HepG2 (cell line): ENCODE results near the gene SRP9. TPM values are rescaled to one million over a fixed set of nuclear protein-coding genes. Genes with fewer than 3 reads are reported as not detected.

Source experiments
- CEBPB ChIP-seq: IDR thresholded peaks from 2 replicates; pipeline ENCODE4 v1.6.1; 2011; ENCODE audit warnings: low read depth, low read length, improper control_type of control experiment, borderline replicate concordance
- EED ChIP-seq: sonication (generic); formaldehyde crosslinking; IDR thresholded peaks from 2 replicates; pipeline ENCODE4 v1.5.0; 2020; ENCODE audit warnings: mild to moderate bottlenecking, missing genetic modification reagents
- HNRNPUL1 ChIP-seq: fragments of 200-400 bp; formaldehyde crosslinking; IDR thresholded peaks from 2 replicates; pipeline ENCODE4 v1.6.1; 2017; ENCODE audit warnings: low read depth, mild to moderate bottlenecking, low read length, moderate library complexity
- HOXA3 ChIP-seq: sonication (generic); formaldehyde crosslinking; IDR thresholded peaks from 2 replicates; pipeline ENCODE4 v1.5.0; 2020; ENCODE audit warnings: missing genetic modification reagents
- KMT2A ChIP-seq: sonication (generic); formaldehyde crosslinking; IDR thresholded peaks from 2 replicates; pipeline ENCODE4 v1.4.0; 2020; ENCODE audit warnings: missing genetic modification reagents
- MED8 ChIP-seq: sonication (generic); formaldehyde crosslinking; IDR thresholded peaks from 2 replicates; pipeline ENCODE4 v1.8.1; 2023; ENCODE audit warnings: mild to moderate bottlenecking, missing genetic modification reagents; ENCODE audit not compliant: insufficient replicate concordance
- PAWR ChIP-seq: sonication (generic); formaldehyde crosslinking; IDR thresholded peaks from 2 replicates; pipeline ENCODE4 v1.4.0; 2020; ENCODE audit warnings: missing genetic modification reagents, mild to moderate bottlenecking, borderline replicate concordance
- PITX1 ChIP-seq: sonication (generic); formaldehyde crosslinking; IDR thresholded peaks from 2 replicates; pipeline ENCODE4 v1.5.1; 2020; ENCODE audit warnings: mild to moderate bottlenecking, missing genetic modification reagents
- RAD21 ChIP-seq: fragments of 450-650 bp; formaldehyde crosslinking; IDR thresholded peaks from 2 replicates; pipeline ENCODE4 v1.5.0; 2020; ENCODE audit warnings: mild to moderate bottlenecking
- RORA ChIP-seq: sonication (generic); formaldehyde crosslinking; IDR thresholded peaks from 2 replicates; pipeline ENCODE4 v1.5.0; 2020; ENCODE audit warnings: mild to moderate bottlenecking, missing genetic modification reagents, moderate library complexity
- SKI ChIP-seq: fragments of 450-650 bp; IDR thresholded peaks from one replicate; pipeline ENCODE4 v1.6.1; 2018; ENCODE audit warnings: mild to moderate bottlenecking; ENCODE audit not compliant: partially characterized antibody
- SMARCE1 ChIP-seq: fragments of 450-650 bp; IDR thresholded peaks from 2 replicates; pipeline ENCODE4 v1.6.1; 2017; ENCODE audit warnings: borderline replicate concordance
- TCF12 ChIP-seq, 2 experiments: fragments of 450-650 bp in 1 of 2; sonication (generic) in 1 of 2; formaldehyde crosslinking in 1 of 2; IDR thresholded peaks; 2 replicates each; pipeline versions ENCODE4 v1.6.1 to v1.8.0; 2017 to 2022; ENCODE audit warnings: antibody characterized with exemption in 1 of 2, mild to moderate bottlenecking in 1 of 2, missing genetic modification reagents in 1 of 2, moderate library complexity in 1 of 2
- TCF7 ChIP-seq: sonication (generic); IDR thresholded peaks from 2 replicates; pipeline ENCODE4 v1.6.1; 2016; ENCODE audit warnings: antibody characterized with exemption, low read depth
- TCF7L2 ChIP-seq: IDR thresholded peaks from 2 replicates; pipeline ENCODE4 v1.6.1; 2011; ENCODE audit warnings: mild to moderate bottlenecking, low read depth, low read length, moderate library complexity
- YEATS4 ChIP-seq: sonication (generic); formaldehyde crosslinking; IDR thresholded peaks from 2 replicates; pipeline ENCODE4 v1.4.0; 2020; ENCODE audit warnings: missing genetic modification reagents, borderline replicate concordance
- ZNF331 ChIP-seq: sonication (generic); formaldehyde crosslinking; IDR thresholded peaks from 2 replicates; pipeline ENCODE4 v1.4.0; 2020; ENCODE audit warnings: missing genetic modification reagents
- ZNF678 ChIP-seq: sonication (generic); formaldehyde crosslinking; IDR thresholded peaks from 2 replicates; pipeline ENCODE4 v1.4.0; 2020; ENCODE audit warnings: mild to moderate bottlenecking, missing genetic modification reagents
- ZNF776 ChIP-seq: sonication (generic); formaldehyde crosslinking; IDR thresholded peaks from 2 replicates; pipeline ENCODE4 v1.4.0; 2020; ENCODE audit warnings: mild to moderate bottlenecking, missing genetic modification reagents
- polyA plus RNA-seq, 8 experiments: library from polyadenylated mRNA; depleted of rRNA in 3 of 8; stranded (reverse) in 7 of 8; unstranded in 1 of 8; fragments of >200 nt; fragmentation: Illumina TruSeq in 4 of 8; extraction: Trizol in 4 of 8; gene quantifications; 2 replicates each; pipeline versions ENCODE4 v1.2.1 to v1.2.3, GENCODE V29; 2011 to 2016; ENCODE audit warnings: low read depth in 4 of 8, missing spikeins in 1 of 8, mixed read lengths in 1 of 8; ENCODE audit not compliant: insufficient read depth in 1 of 8
- total RNA-seq, 5 experiments: library from RNA; depleted of rRNA; stranded (reverse); fragments of >200 nt; fragmentation: Illumina TruSeq; extraction: Trizol; gene quantifications; 2 replicates each; pipeline ENCODE4 v1.2.3, GENCODE V29; 2016; ENCODE audit warnings: low read depth in 1 of 5
- TF ChIP-seq, protein P1 (sequence below): sonication (generic); formaldehyde crosslinking; IDR thresholded peaks from 2 replicates; pipeline ENCODE4 v1.8.0; 2022; ENCODE audit warnings: mild to moderate bottlenecking, missing genetic modification reagents
- TF ChIP-seq, protein P2 (sequence below): sonication (generic); formaldehyde crosslinking; IDR thresholded peaks from 2 replicates; pipeline ENCODE4 v1.4.0; 2020; ENCODE audit warnings: missing genetic modification reagents, mild to moderate bottlenecking, borderline replicate concordance
- TF ChIP-seq, protein P3 (sequence below): sonication (generic); formaldehyde crosslinking; IDR thresholded peaks from 2 replicates; pipeline ENCODE4; 2020; ENCODE audit warnings: missing genetic modification reagents, mild to moderate bottlenecking, borderline replicate concordance
- TF ChIP-seq, protein P4 (sequence below): sonication (generic); formaldehyde crosslinking; IDR thresholded peaks from 2 replicates; pipeline ENCODE4 v1.5.1; 2020; ENCODE audit warnings: missing genetic modification reagents, mild to moderate bottlenecking, borderline replicate concordance

Gene SRP9
- total and polyA plus RNA-seq, 2 of the 13 experiments (the other 11 are each of a cell fraction or from before 2014, with no cell fraction given) = 251 to 307 TPM

DNA sequence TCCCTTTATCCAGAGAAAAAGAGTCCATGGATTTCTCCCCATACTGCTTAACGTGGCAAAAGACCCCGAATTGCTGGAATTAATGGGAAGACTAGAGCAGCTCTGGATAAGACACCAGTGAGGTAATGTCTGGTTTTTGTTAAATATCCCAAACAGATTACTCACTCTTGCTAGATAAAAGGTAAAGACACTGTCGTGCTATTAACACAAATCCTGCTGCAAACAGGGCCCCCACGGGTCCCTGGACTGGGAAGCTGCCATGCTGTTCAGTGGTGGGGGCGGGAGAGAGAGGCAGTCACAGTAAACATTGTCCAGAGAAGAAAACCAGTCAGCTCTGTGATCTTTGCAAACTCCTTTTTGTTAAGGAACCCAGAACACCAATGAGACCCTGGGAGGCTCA, 15.2 kb upstream of the SRP9 start (continued):
- TF ChIP-seq, protein P1, sequence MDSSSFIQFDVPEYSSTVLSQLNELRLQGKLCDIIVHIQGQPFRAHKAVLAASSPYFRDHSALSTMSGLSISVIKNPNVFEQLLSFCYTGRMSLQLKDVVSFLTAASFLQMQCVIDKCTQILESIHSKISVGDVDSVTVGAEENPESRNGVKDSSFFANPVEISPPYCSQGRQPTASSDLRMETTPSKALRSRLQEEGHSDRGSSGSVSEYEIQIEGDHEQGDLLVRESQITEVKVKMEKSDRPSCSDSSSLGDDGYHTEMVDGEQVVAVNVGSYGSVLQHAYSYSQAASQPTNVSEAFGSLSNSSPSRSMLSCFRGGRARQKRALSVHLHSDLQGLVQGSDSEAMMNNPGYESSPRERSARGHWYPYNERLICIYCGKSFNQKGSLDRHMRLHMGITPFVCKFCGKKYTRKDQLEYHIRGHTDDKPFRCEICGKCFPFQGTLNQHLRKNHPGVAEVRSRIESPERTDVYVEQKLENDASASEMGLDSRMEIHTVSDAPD (CRISPR knock-in tag) = no peak
- TF ChIP-seq, protein P2, sequence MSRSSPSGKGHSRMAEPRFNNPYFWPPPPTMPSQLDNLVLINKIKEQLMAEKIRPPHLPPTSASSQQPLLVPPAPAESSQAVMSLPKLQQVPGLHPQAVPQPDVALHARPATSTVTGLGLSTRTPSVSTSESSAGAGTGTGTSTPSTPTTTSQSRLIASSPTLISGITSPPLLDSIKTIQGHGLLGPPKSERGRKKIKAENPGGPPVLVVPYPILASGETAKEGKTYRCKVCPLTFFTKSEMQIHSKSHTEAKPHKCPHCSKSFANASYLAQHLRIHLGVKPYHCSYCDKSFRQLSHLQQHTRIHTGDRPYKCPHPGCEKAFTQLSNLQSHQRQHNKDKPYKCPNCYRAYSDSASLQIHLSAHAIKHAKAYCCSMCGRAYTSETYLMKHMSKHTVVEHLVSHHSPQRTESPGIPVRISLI (CRISPR knock-in tag) = peak; percentile 42; the same call in 1 of the 2 replicates
- TF ChIP-seq TCF7 (peak; percentile 29; the same call in 1 of the 2 replicates), PAWR (CRISPR knock-in tag) (no peak), PITX1 (no peak), ZNF678 (CRISPR knock-in tag) (no peak), RAD21 (CRISPR knock-in tag) (no peak), RORA (CRISPR knock-in tag) (no peak), HNRNPUL1 (no peak), SMARCE1 (no peak), HOXA3 (CRISPR knock-in tag) (no peak), TCF12 (IDR thresholded peaks at IDR 0.05) (no peak), TCF12 (CRISPR knock-in tag; IDR thresholded peaks at IDR 0.05) (no peak), YEATS4 (CRISPR knock-in tag) (no peak), MED8 (CRISPR knock-in tag) (no peak), EED (CRISPR knock-in tag) (no peak), ZNF331 (CRISPR knock-in tag) (0 out of 2 replicates have a peak, but pooled peaks have one; percentile 18), TCF7L2 (no peak), SKI (no peak), KMT2A (no peak), CEBPB (no peak), ZNF776 (CRISPR knock-in tag) (no peak)
- TF ChIP-seq, protein P3, sequence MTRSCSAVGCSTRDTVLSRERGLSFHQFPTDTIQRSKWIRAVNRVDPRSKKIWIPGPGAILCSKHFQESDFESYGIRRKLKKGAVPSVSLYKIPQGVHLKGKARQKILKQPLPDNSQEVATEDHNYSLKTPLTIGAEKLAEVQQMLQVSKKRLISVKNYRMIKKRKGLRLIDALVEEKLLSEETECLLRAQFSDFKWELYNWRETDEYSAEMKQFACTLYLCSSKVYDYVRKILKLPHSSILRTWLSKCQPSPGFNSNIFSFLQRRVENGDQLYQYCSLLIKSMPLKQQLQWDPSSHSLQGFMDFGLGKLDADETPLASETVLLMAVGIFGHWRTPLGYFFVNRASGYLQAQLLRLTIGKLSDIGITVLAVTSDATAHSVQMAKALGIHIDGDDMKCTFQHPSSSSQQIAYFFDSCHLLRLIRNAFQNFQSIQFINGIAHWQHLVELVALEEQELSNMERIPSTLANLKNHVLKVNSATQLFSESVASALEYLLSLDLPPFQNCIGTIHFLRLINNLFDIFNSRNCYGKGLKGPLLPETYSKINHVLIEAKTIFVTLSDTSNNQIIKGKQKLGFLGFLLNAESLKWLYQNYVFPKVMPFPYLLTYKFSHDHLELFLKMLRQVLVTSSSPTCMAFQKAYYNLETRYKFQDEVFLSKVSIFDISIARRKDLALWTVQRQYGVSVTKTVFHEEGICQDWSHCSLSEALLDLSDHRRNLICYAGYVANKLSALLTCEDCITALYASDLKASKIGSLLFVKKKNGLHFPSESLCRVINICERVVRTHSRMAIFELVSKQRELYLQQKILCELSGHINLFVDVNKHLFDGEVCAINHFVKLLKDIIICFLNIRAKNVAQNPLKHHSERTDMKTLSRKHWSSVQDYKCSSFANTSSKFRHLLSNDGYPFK (CRISPR knock-in tag) = peak; percentile 78; the same call in 1 of the 2 replicates
- TF ChIP-seq, protein P4, sequence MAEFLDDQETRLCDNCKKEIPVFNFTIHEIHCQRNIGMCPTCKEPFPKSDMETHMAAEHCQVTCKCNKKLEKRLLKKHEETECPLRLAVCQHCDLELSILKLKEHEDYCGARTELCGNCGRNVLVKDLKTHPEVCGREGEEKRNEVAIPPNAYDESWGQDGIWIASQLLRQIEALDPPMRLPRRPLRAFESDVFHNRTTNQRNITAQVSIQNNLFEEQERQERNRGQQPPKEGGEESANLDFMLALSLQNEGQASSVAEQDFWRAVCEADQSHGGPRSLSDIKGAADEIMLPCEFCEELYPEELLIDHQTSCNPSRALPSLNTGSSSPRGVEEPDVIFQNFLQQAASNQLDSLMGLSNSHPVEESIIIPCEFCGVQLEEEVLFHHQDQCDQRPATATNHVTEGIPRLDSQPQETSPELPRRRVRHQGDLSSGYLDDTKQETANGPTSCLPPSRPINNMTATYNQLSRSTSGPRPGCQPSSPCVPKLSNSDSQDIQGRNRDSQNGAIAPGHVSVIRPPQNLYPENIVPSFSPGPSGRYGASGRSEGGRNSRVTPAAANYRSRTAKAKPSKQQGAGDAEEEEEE = no peak
